GM12878 (cell line): ENCODE measurements around the gene CHERP. TPM values are rescaled to one million over a fixed set of nuclear protein-coding genes. Genes with fewer than 3 reads are reported as not detected.

Experiments used
- BACH1 ChIP-seq: fragments of 450-650 bp; IDR thresholded peaks from 2 replicates; pipeline ENCODE4 v1.6.1; 2017; ENCODE audit warnings: mild to moderate bottlenecking, borderline replicate concordance
- ETV6 ChIP-seq, 2 experiments: fragments of 450-650 bp in 1 of 2; IDR thresholded peaks in 1 of 2; conservative IDR thresholded peaks in 1 of 2; 2 replicates each; pipeline ENCODE4 v1.6.1; 2014; ENCODE audit warnings: antibody characterized with exemption in 1 of 2, borderline replicate concordance in 1 of 2, low read depth in 1 of 2, mild to moderate bottlenecking in 1 of 2, moderate library complexity in 1 of 2
- HDAC2 ChIP-seq: fragments of 200-600 bp; sonication (generic); IDR thresholded peaks from 2 replicates; pipeline ENCODE4 v1.6.1; 2017
- MTA2 ChIP-seq: fragments of 450-650 bp; IDR thresholded peaks from 2 replicates; pipeline ENCODE4 v1.6.1; 2016; ENCODE audit warnings: low read depth, mild to moderate bottlenecking, moderate library complexity
- MTA3 ChIP-seq: IDR thresholded peaks from 2 replicates; pipeline ENCODE4 v1.6.1; 2012; ENCODE audit warnings: low read length, inconsistent platforms, borderline replicate concordance
- MXI1 ChIP-seq: fragments of 150-350 bp; IDR thresholded peaks from 2 replicates; pipeline ENCODE4 v1.6.1; 2011; ENCODE audit warnings: low read depth, mild to moderate bottlenecking, inconsistent platforms, low read length, improper control_type of control experiment
- RAD51 ChIP-seq: fragments of 450-650 bp; IDR thresholded peaks from 2 replicates; pipeline ENCODE4 v1.6.1; 2016; ENCODE audit warnings: moderate library complexity, mild to moderate bottlenecking, inconsistent platforms
- RB1 ChIP-seq: fragments of 450-650 bp; formaldehyde crosslinking; IDR thresholded peaks from 2 replicates; pipeline ENCODE4 v1.6.1; 2017; ENCODE audit warnings: mild to moderate bottlenecking, borderline replicate concordance
- RBBP5 ChIP-seq: fragments of 200-600 bp; sonication (generic); conservative IDR thresholded peaks from 2 replicates; pipeline ENCODE4 v1.6.1; 2016
- TCF12 ChIP-seq: IDR thresholded peaks from 2 replicates; pipeline ENCODE4 v1.6.1; 2011; ENCODE audit warnings: low read depth, mild to moderate bottlenecking, low read length
- ZBTB4 ChIP-seq: fragments of 450-650 bp; formaldehyde crosslinking; IDR thresholded peaks from 2 replicates; pipeline ENCODE4 v1.4.0; 2022; ENCODE audit warnings: mild to moderate bottlenecking, moderate library complexity
- ZNF384 ChIP-seq: IDR thresholded peaks from 2 replicates; pipeline ENCODE4 v1.6.1; 2012; ENCODE audit warnings: low read depth, mild to moderate bottlenecking, low read length, improper control_type of control experiment, borderline replicate concordance
- ZNF592 ChIP-seq: fragments of 450-650 bp; IDR thresholded peaks from 2 replicates; pipeline ENCODE4 v1.6.1; 2017; ENCODE audit warnings: mild to moderate bottlenecking, moderate library complexity
- ZNF622 ChIP-seq: fragments of 450-650 bp; IDR thresholded peaks from 2 replicates; pipeline ENCODE4 v1.6.1; 2017; ENCODE audit warnings: mild to moderate bottlenecking, inconsistent platforms
- polyA plus RNA-seq, 11 experiments: library from polyadenylated mRNA; depleted of rRNA in 4 of 11; unstranded in 6 of 11; stranded (reverse) in 5 of 11; fragments of >200 nt; fragmentation: Nextera tagmentation in 4 of 11; fragmentation: Illumina TruSeq in 1 of 11; extraction: Ambion mirVana in 4 of 11; extraction: Trizol in 1 of 11; gene quantifications; 1 replicate in 1 of 11; 2 replicates in 10 of 11; pipeline versions ENCODE4 v1.2.1 to v1.2.3, GENCODE V29; 2011 to 2016; ENCODE audit warnings: inconsistent platforms in 2 of 11, missing spikeins in 2 of 11, low read depth in 1 of 11
- total RNA-seq, 4 experiments: library from RNA; depleted of rRNA in 3 of 4; stranded (reverse); fragments of >200 nt in 3 of 4; fragmentation: Illumina TruSeq in 1 of 4; extraction: Trizol in 1 of 4; gene quantifications; 2 replicates each; pipeline versions ENCODE4 v1.2.1 to v1.2.3, GENCODE V29; 2013 to 2021
- TF ChIP-seq, protein P1 (sequence below): IDR thresholded peaks from 2 replicates; pipeline ENCODE4 v1.6.1; 2012; ENCODE audit warnings: low read length, inconsistent platforms
- TF ChIP-seq, protein P2 (sequence below): fragments of 450-650 bp; IDR thresholded peaks from 2 replicates; pipeline ENCODE4 v1.6.1; 2014; ENCODE audit warnings: mild to moderate bottlenecking
- TF ChIP-seq, protein P3 (sequence below), 3 experiments: IDR thresholded peaks in 2 of 3; conservative IDR thresholded peaks in 1 of 3; 2 replicates each; pipeline ENCODE4 v1.5.1; 2011; ENCODE audit warnings: low read depth in 3 of 3, low read length in 3 of 3, mild to moderate bottlenecking in 3 of 3, control low read depth in 2 of 3, moderate library complexity in 2 of 3, inconsistent platforms in 1 of 3, mixed read lengths in 1 of 3; ENCODE audit not compliant: control insufficient read depth in 2 of 3, insufficient read depth in 1 of 3; ENCODE audit errors: extremely low read depth in 1 of 3

The CHERP gene
- total and polyA plus RNA-seq, 10 of the 15 experiments (the other 5 are each of a cell fraction or from before 2014, with no cell fraction given): 0.66 to 65.3 (median 12.2) TPM

GRCh38 chr19:16584248-16585093, 42.2 kb upstream of the CHERP start (continued):
- TF ChIP-seq ZNF592 (no peak), ZBTB4 (CRISPR knock-in tag) (no peak), ETV6 (conservative IDR thresholded peaks at IDR 0.05 in 1 of 2, IDR thresholded peaks at IDR 0.05 in 1 of 2; ENCODE audit: borderline replicate concordance in 1 of 2, low read depth in 1 of 2) (no peak), TCF12 (peak; percentile 79; the same call in 1 of the 2 replicates), BACH1 (peak; percentile 82), MTA2 (peak; percentile 82), RBBP5 (no peak), ZNF384 (peak; percentile 97), MXI1 (peak; percentile 98), RB1 (0 out of 2 replicates have a peak, but pooled peaks have one; percentile 60), MTA3 (no peak), RAD51 (peak; percentile 84), HDAC2 (no peak), ZNF622 (no peak)
- TF ChIP-seq, protein P1, sequence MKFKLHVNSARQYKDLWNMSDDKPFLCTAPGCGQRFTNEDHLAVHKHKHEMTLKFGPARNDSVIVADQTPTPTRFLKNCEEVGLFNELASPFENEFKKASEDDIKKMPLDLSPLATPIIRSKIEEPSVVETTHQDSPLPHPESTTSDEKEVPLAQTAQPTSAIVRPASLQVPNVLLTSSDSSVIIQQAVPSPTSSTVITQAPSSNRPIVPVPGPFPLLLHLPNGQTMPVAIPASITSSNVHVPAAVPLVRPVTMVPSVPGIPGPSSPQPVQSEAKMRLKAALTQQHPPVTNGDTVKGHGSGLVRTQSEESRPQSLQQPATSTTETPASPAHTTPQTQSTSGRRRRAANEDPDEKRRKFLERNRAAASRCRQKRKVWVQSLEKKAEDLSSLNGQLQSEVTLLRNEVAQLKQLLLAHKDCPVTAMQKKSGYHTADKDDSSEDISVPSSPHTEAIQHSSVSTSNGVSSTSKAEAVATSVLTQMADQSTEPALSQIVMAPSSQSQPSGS: no peak
- TF ChIP-seq, protein P2, sequence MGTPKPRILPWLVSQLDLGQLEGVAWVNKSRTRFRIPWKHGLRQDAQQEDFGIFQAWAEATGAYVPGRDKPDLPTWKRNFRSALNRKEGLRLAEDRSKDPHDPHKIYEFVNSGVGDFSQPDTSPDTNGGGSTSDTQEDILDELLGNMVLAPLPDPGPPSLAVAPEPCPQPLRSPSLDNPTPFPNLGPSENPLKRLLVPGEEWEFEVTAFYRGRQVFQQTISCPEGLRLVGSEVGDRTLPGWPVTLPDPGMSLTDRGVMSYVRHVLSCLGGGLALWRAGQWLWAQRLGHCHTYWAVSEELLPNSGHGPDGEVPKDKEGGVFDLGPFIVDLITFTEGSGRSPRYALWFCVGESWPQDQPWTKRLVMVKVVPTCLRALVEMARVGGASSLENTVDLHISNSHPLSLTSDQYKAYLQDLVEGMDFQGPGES: no peak
- TF ChIP-seq, protein P3, sequence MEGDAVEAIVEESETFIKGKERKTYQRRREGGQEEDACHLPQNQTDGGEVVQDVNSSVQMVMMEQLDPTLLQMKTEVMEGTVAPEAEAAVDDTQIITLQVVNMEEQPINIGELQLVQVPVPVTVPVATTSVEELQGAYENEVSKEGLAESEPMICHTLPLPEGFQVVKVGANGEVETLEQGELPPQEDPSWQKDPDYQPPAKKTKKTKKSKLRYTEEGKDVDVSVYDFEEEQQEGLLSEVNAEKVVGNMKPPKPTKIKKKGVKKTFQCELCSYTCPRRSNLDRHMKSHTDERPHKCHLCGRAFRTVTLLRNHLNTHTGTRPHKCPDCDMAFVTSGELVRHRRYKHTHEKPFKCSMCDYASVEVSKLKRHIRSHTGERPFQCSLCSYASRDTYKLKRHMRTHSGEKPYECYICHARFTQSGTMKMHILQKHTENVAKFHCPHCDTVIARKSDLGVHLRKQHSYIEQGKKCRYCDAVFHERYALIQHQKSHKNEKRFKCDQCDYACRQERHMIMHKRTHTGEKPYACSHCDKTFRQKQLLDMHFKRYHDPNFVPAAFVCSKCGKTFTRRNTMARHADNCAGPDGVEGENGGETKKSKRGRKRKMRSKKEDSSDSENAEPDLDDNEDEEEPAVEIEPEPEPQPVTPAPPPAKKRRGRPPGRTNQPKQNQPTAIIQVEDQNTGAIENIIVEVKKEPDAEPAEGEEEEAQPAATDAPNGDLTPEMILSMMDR (IDR thresholded peaks at IDR 0.05 in 2 of 3, conservative IDR thresholded peaks at IDR 0.05 in 1 of 3; ENCODE audit: control insufficient read depth in 2 of 3, extremely low read depth in 1 of 3, insufficient read depth in 1 of 3, low read depth in 3 of 3, low read length in 3 of 3): no peak
